Stimulated activated CD4-positive, alpha-beta T cell treated with anti-CD3 and anti-CD28 coated beads, Interleukin-12 subunit alpha, Interleukin-12 subunit beta, amount 100 ng/mL, for 4 hours (primary cell): ENCODE data around the gene PVR.
"Not testable (repeated sequence)": the region's sequence is repeated elsewhere in the genome, so short reads cannot be mapped to it uniquely, and the experiment has no call there.

Source experiments
- DNase-seq: peaks from one replicate; pipeline ENCODE4 v3.0.0-alpha.2; 2020

The PVR gene

GRCh38 chr19:44677019-44677811, 33.5 kb downstream of the PVR start:
- no peak for DNase-seq

GRCh38 chr19:44680536-44680935, 36.8 kb downstream of the PVR start:
- no peak for DNase-seq

- DNase-seq = no peak
Measured at GRCh38 chr19:44681992-44682790, 38.5 kb downstream of the PVR start.

- no peak for DNase-seq
Measured at GRCh38 chr19:44682807-44683206, 39.1 kb downstream of the PVR start.

- no peak for DNase-seq
Measured at GRCh38 chr19:44683434-44684210, 39.9 kb downstream of the PVR start.

GRCh38 chr19:44684396-44684795, 40.7 kb downstream of the PVR start:
- DNase-seq = not testable (repeated sequence)

- no peak for DNase-seq
Measured at GRCh38 chr19:44684892-44685863, 41.5 kb downstream of the PVR start.

GRCh38 chr19:44685877-44686276, 42.2 kb downstream of the PVR start:
- no peak for DNase-seq

- DNase-seq = no peak
Measured at GRCh38 chr19:44686896-44687295, 43.2 kb downstream of the PVR start.

GRCh38 chr19:44687888-44688287, 44.2 kb downstream of the PVR start:
- no peak for DNase-seq

GRCh38 chr19:44689290-44690130, 45.8 kb downstream of the PVR start:
- peak; percentile 85 for DNase-seq

GRCh38 chr19:44690131-44690440, 46.4 kb downstream of the PVR start:
- no peak for DNase-seq

GRCh38 chr19:44692379-44692721, 48.6 kb downstream of the PVR start:
- DNase-seq = no peak

GRCh38 chr19:44694184-44694579, 50.5 kb downstream of the PVR start:
- peak; percentile 11 for DNase-seq

- no peak for DNase-seq
Measured at GRCh38 chr19:44696939-44697669, 53.4 kb downstream of the PVR start.

GRCh38 chr19:44697670-44698034, 53.9 kb downstream of the PVR start:
- DNase-seq = no peak

GRCh38 chr19:44698492-44699201, 54.9 kb downstream of the PVR start, which contains the start of gene CEACAM16:
CEACAM16 (plus strand) TSS chr19:44699151; CDS start chr19:44701457, 2,306 bp downstream.
- DNase-seq = no peak

GRCh38 chr19:44700547-44700946, 56.8 kb downstream of the PVR start:
- DNase-seq = no peak

GRCh38 chr19:44701228-44701627, 57.5 kb downstream of the PVR start:
- no peak for DNase-seq

- DNase-seq = no peak
Measured at GRCh38 chr19:44702551-44703176, 59.0 kb downstream of the PVR start.
